ENCODE data around the gene GALC.

DNA sequence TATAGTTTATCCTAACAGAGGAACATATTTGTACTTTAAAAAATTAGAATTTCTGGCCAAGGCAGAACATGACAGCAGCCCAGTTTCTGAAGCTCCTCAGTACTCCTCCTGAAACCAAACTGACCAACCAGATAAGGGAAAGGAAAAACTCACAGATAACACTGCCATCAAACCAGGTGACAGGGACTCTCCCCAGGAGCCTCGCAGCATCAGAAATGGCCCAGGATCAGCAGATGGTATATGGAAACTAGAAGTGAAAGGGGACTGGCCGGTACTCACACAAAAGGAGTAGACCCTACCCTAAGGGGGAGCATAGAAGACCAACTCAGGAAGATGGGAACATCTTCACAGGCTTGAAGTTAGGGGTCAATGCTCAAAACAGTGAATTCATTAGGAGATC is 22.0 kb downstream of the GALC start:
- TF ChIP-seq CTCF (IDR thresholded peaks at IDR 0.05) (no peak), POLR2A (IDR thresholded peaks at IDR 0.05) (no peak)

Measured in adrenal gland (tissue), 5 donors.